Lung (tissue), 12 donors: ENCODE results near the gene ANKZF1. TPM values are rescaled to one million over a fixed set of nuclear protein-coding genes. Genes with fewer than 3 reads are reported as not detected.

ENCODE experiments used
- ATAC-seq: fragments of 200-7000 bp; cut with Tn5 transposase; one replicate; pipeline ENCODE4 v1.9.1; 2020; ENCODE audit warnings: moderate number of reproducible peaks; ENCODE audit not compliant: insufficient read depth, low FRiP score
- DNase-seq, 3 donors: peaks; one replicate each; pipeline ENCODE4 v3.0.0-alpha.2; 2013 to 2017
- H3K27ac ChIP-seq, 2 donors: one replicate each; pipeline ENCODE4 v1.5.1; 2013; ENCODE audit warnings: mild to moderate bottlenecking in 2 of 2, moderate library complexity in 2 of 2, control low read depth in 1 of 2, inconsistent platforms in 1 of 2, low read depth in 1 of 2, low read length in 1 of 2
- H3K27me3 ChIP-seq, 3 donors: one replicate each; pipeline ENCODE4 v1.5.1; 2013; ENCODE audit warnings: low read length in 2 of 3; ENCODE audit not compliant: control insufficient read depth in 3 of 3, insufficient read depth in 3 of 3
- H3K36me3 ChIP-seq, 4 donors: one replicate each; pipeline ENCODE4 v1.5.1; 2013; ENCODE audit warnings: low read length in 4 of 4, mild to moderate bottlenecking in 1 of 4, moderate library complexity in 1 of 4; ENCODE audit not compliant: control insufficient read depth in 4 of 4, insufficient read depth in 4 of 4
- H3K4me1 ChIP-seq, 5 donors: one replicate each; pipeline ENCODE4 v1.5.1; 2013; ENCODE audit warnings: low read length in 5 of 5, mild to moderate bottlenecking in 2 of 5, moderate library complexity in 1 of 5; ENCODE audit not compliant: control insufficient read depth in 5 of 5, insufficient read depth in 5 of 5
- H3K4me3 ChIP-seq: one replicate; pipeline ENCODE4 v1.5.1; 2013; ENCODE audit warnings: mild to moderate bottlenecking, control low read depth, moderate library complexity
- H3K9ac ChIP-seq, 2 donors: one replicate each; pipeline ENCODE4 v1.5.1; 2013; ENCODE audit warnings: low read length in 2 of 2, control low read depth in 1 of 2; ENCODE audit not compliant: insufficient read depth in 1 of 2
- H3K9me3 ChIP-seq, 4 donors: one replicate each; pipeline ENCODE4 v1.5.1; 2013; ENCODE audit warnings: low read length in 3 of 4, mild to moderate bottlenecking in 1 of 4, moderate library complexity in 1 of 4; ENCODE audit not compliant: control insufficient read depth in 4 of 4, insufficient read depth in 3 of 4
- CTCF ChIP-seq: IDR thresholded peaks from 2 replicates; pipeline ENCODE4 v1.5.1; 2012; ENCODE audit warnings: mild to moderate bottlenecking; ENCODE audit errors: control extremely low read depth, extremely low read depth
- WGBS, 2 donors: extraction: QIAGEN DNeasy Blood & Tissue Kit; methylation state at CpG; one replicate each; pipeline ENCODE4 v1.1.7; 2013; 5-methylcytosine and 5-hydroxymethylcytosine counted together
- polyA plus RNA-seq, 2 donors: library from polyadenylated mRNA; stranded (reverse); fragments of 200-250 nt; gene quantifications; one replicate each; pipeline ENCODE4 v1.2.1, GENCODE V29; 2013
- total RNA-seq, 2 donors: library from RNA; depleted of rRNA in 1 of 2; stranded (reverse); fragments of >200 nt in 1 of 2; gene quantifications; one replicate each; pipeline ENCODE4 v1.2.1, GENCODE V29; 2014 to 2021
- donor health status: control.
- donor health status: control.
- donor health status: Bipolar disorder and iron deficiency.
- donor health status: healthy.
- donor health status: DM: yes; HTN: yes; CAD: no.

ANKZF1 gene
- total and polyA plus RNA-seq, 4 donors = 22.3 to 101 (median 34.2) TPM

- Histone ChIP-seq H3K4me1 (peaks cover 0 to 9% (median 4%) of the 10 kb centered on the region in 5 donors), H3K27ac (no peak overlapping the region), H3K27me3 (no peaks in the 10 kb centered on the region), H3K4me3 (no peak overlapping the region), H3K36me3 (peaks cover 22 to 50% (median 48%) of the 10 kb centered on the region in 4 donors), H3K9ac (no peak overlapping the region), H3K9me3 (no peaks in the 10 kb centered on the region)
- no peak for DNase-seq
- 94% methylated on average over 3 of the region's 3 CpGs for WGBS, 2 donors
- ATAC-seq = no peak
- no peak for TF ChIP-seq CTCF
Measured at GRCh38 chr2:219234331-219234730, 4.7 kb downstream of the ANKZF1 start.

GRCh38 chr2:219243291-219243761 lies 13.7 kb downstream of the ANKZF1 start:
- H3K4me3 ChIP-seq = no peak overlapping the region

GRCh38 chr2:219244789-219245147 lies 15.2 kb downstream of the ANKZF1 start:
- no peaks in the 10 kb centered on the region for H3K9me3 ChIP-seq
- no peak for DNase-seq
- peaks cover 0 to 15% (median 8%) of the 10 kb centered on the region in 4 donors for H3K36me3 ChIP-seq
- peak overlapping the region; percentile 69 to 98 for H3K9ac ChIP-seq
- peak overlapping the region; percentile 92 to 99 for H3K27ac ChIP-seq
- no peak for ATAC-seq
- no peak for TF ChIP-seq CTCF
- peak overlapping the region; percentile 97 for H3K4me3 ChIP-seq
- H3K4me1 ChIP-seq = peaks cover 0 to 32% (median 24%) of the 10 kb centered on the region in 5 donors
- no peaks in the 10 kb centered on the region for H3K27me3 ChIP-seq
- 36 to 39% methylated on average over 6 of the region's 6 CpGs for WGBS, 2 donors

More at GRCh38 chr2:219243291-219243761, 13.7 kb downstream of the ANKZF1 start:
- Histone ChIP-seq H3K36me3 (peaks cover 0 to 18% (median 11%) of the 10 kb centered on the region in 4 donors), H3K4me1 (peaks cover 0 to 21% (median 11%) of the 10 kb centered on the region in 5 donors), H3K9ac (no peak overlapping the region), H3K9me3 (no peaks in the 10 kb centered on the region), H3K27ac (peak overlapping the region in 1 of 2 donors; percentile 37), H3K27me3 (no peaks in the 10 kb centered on the region)
- DNase-seq = peak in 2 of 3 donors; percentile 45 to 54
- ATAC-seq = no peak
- TF ChIP-seq CTCF = no peak
- WGBS, 2 donors = 48 to 57% methylated on average over 28 of the region's 28 CpGs
